MM.1S (cell line): ENCODE results near the gene RAB7A.
"Not testable (repeated sequence)": the region's sequence is repeated elsewhere in the genome, so short reads cannot be mapped to it uniquely, and the experiment has no call there.

ENCODE experiments used
- DNase-seq: peaks from one replicate; pipeline ENCODE4 v3.0.0-alpha.2; 2015
- H2AFZ ChIP-seq: fragments of 300-600 bp; sonication (generic); 2 replicates; pipeline ENCODE4 v1.6.0; 2016; ENCODE audit warnings: antibody characterized with exemption, low read length
- H3F3A ChIP-seq: fragments of 300-600 bp; sonication (generic); 2 replicates; pipeline ENCODE4 v1.6.1; 2016; ENCODE audit warnings: mild to moderate bottlenecking, antibody characterized with exemption, low read length, moderate library complexity, mixed read lengths; ENCODE audit not compliant: insufficient read depth
- H3K27ac ChIP-seq: fragments of 300-600 bp; sonication (generic); 2 replicates; pipeline ENCODE4 v1.5.1; 2016; ENCODE audit warnings: mild to moderate bottlenecking, low read length
- H3K27me3 ChIP-seq: fragments of 300-600 bp; sonication (generic); replicated peaks from 2 replicates; pipeline ENCODE4 v1.6.0; 2016; ENCODE audit warnings: low read length; ENCODE audit not compliant: insufficient read depth
- H3K36me3 ChIP-seq: fragments of 300-600 bp; sonication (generic); replicated peaks from 2 replicates; pipeline ENCODE4 v1.6.1; 2016; ENCODE audit warnings: mild to moderate bottlenecking, low read length, mixed read lengths; ENCODE audit not compliant: insufficient read depth
- H3K4me1 ChIP-seq: fragments of 300-600 bp; sonication (generic); 2 replicates; pipeline ENCODE4 v1.6.1; 2016; ENCODE audit warnings: low read length, mixed read lengths
- H3K4me2 ChIP-seq: fragments of 300-600 bp; sonication (generic); 2 replicates; pipeline ENCODE4 v1.6.0; 2016; ENCODE audit warnings: low read depth, low read length
- H3K4me3 ChIP-seq: fragments of 300-600 bp; sonication (generic); 2 replicates; pipeline ENCODE4 v1.5.1; 2016; ENCODE audit warnings: low read length, mixed read lengths
- H3K79me2 ChIP-seq: fragments of 300-600 bp; sonication (generic); 2 replicates; pipeline ENCODE4 v1.6.1; 2016; ENCODE audit warnings: mixed run types, low read length, mixed read lengths
- H3K9ac ChIP-seq: fragments of 300-600 bp; sonication (generic); 2 replicates; pipeline ENCODE4 v1.6.1; 2016; ENCODE audit warnings: low read length, mixed read lengths
- H3K9me2 ChIP-seq: fragments of 300-600 bp; sonication (generic); replicated peaks from 2 replicates; pipeline ENCODE4 v1.6.1; 2016; ENCODE audit warnings: mild to moderate bottlenecking, low read length, mixed read lengths; ENCODE audit not compliant: insufficient read depth
- H3K9me3 ChIP-seq: fragments of 300-600 bp; sonication (generic); replicated peaks from 2 replicates; pipeline ENCODE4 v1.6.1; 2016; ENCODE audit warnings: mild to moderate bottlenecking, low read length, mixed read lengths; ENCODE audit not compliant: insufficient read depth
- H4K20me1 ChIP-seq: fragments of 300-600 bp; sonication (generic); 2 replicates; pipeline ENCODE4 v1.6.1; 2016; ENCODE audit warnings: mild to moderate bottlenecking, low read length, moderate library complexity, mixed read lengths; ENCODE audit not compliant: insufficient read depth
- CTCF ChIP-seq: fragments of 300-600 bp; sonication (generic); IDR thresholded peaks from 2 replicates; pipeline ENCODE4 v1.5.1; 2016; ENCODE audit warnings: antibody characterized with exemption, low read length, mixed read lengths
- EZH2 ChIP-seq: fragments of 300-600 bp; sonication (generic); optimal IDR thresholded peaks from 2 replicates; pipeline ENCODE3; 2017; ENCODE audit warnings: low read depth, mild to moderate bottlenecking, antibody characterized with exemption, low read length, mixed read lengths
- EZH2phosphoT487 ChIP-seq: fragments of 300-600 bp; sonication (generic); IDR thresholded peaks from 2 replicates; pipeline ENCODE4 v1.6.1; 2018; ENCODE audit warnings: antibody characterized with exemption, low read length

RAB7A gene

GRCh38 chr3:128748557-128748956 lies 22.6 kb downstream of the RAB7A start:
- Histone ChIP-seq H3K4me3 (no peak overlapping the region), H3K9me3 (no peaks in the 10 kb centered on the region), H3K9ac (no peak overlapping the region), H4K20me1 (peaks cover 36% of the 10 kb centered on the region), H3F3A (no peaks in the 10 kb centered on the region), H3K79me2 (peaks cover 97% of the 10 kb centered on the region), H3K4me2 (no peak overlapping the region), H3K27ac (no peak overlapping the region), H3K9me2 (no peaks in the 10 kb centered on the region), H3K27me3 (no peaks in the 10 kb centered on the region), H2AFZ (no peak overlapping the region), H3K36me3 (no peaks in the 10 kb centered on the region), H3K4me1 (no peaks in the 10 kb centered on the region)
- DNase-seq, result no peak
- TF ChIP-seq CTCF (no peak), EZH2 (no peak), EZH2phosphoT487 (no peak)

- Histone ChIP-seq H3K79me2 (peaks cover 97% of the 10 kb centered on the region), H4K20me1 (peaks cover 40% of the 10 kb centered on the region), H3K9ac (no peak overlapping the region), H2AFZ (no peak overlapping the region), H3F3A (no peaks in the 10 kb centered on the region; the same call in 1 of the 2 replicates), H3K4me3 (no peak overlapping the region), H3K36me3 (no peaks in the 10 kb centered on the region), H3K4me2 (no peak overlapping the region), H3K9me2 (no peaks in the 10 kb centered on the region), H3K27me3 (no peaks in the 10 kb centered on the region), H3K27ac (no peak overlapping the region), H3K9me3 (no peaks in the 10 kb centered on the region), H3K4me1 (no peaks in the 10 kb centered on the region)
- no peak for DNase-seq
- TF ChIP-seq EZH2 (no peak), CTCF (no peak), EZH2phosphoT487 (no peak)
Observed at GRCh38 chr3:128749035-128749434, 23.1 kb downstream of the RAB7A start.

GRCh38 chr3:128749561-128749960 lies 23.6 kb downstream of the RAB7A start:
- H3K9me2 ChIP-seq, H2AFZ ChIP-seq, H3K27ac ChIP-seq, H3K36me3 ChIP-seq, H3F3A ChIP-seq, H3K4me3 ChIP-seq, DNase-seq, H3K4me1 ChIP-seq, H3K4me2 ChIP-seq, H3K9me3 ChIP-seq, H3K9ac ChIP-seq, H3K27me3 ChIP-seq: not testable (repeated sequence)
- H3K79me2 ChIP-seq, result peaks cover 97% of the 10 kb centered on the region
- peaks cover 40% of the 10 kb centered on the region for H4K20me1 ChIP-seq

GRCh38 chr3:128753715-128754114 lies 27.7 kb downstream of the RAB7A start:
- Histone ChIP-seq H3K79me2 (peaks cover 91% of the 10 kb centered on the region), H3K9ac (no peak overlapping the region), H3K27me3 (no peaks in the 10 kb centered on the region), H4K20me1 (peaks cover 26% of the 10 kb centered on the region), H3K36me3 (no peaks in the 10 kb centered on the region), H3K4me3 (no peak overlapping the region), H3K9me3 (no peaks in the 10 kb centered on the region), H2AFZ (no peak overlapping the region), H3K4me2 (no peak overlapping the region), H3K9me2 (no peaks in the 10 kb centered on the region), H3K4me1 (no peaks in the 10 kb centered on the region), H3K27ac (no peak overlapping the region), H3F3A (no peaks in the 10 kb centered on the region; the same call in 1 of the 2 replicates)
- no peak for DNase-seq
- TF ChIP-seq CTCF, result no peak
- no peak for TF ChIP-seq EZH2phosphoT487
- TF ChIP-seq EZH2, result no peak
